H1 (cell line): ENCODE results near the gene FAM222B. TPM values are rescaled to one million over a fixed set of nuclear protein-coding genes. Genes with fewer than 3 reads are reported as not detected.

ENCODE experiments used
- HDAC2 ChIP-seq, 2 experiments: fragments of 300-600 bp in 1 of 2; sonication (generic) in 1 of 2; IDR thresholded peaks; 2 replicates each; pipeline ENCODE4 v1.6.1; 2011 to 2012; ENCODE audit warnings: low read depth in 2 of 2, low read length in 2 of 2, mild to moderate bottlenecking in 2 of 2, moderate library complexity in 2 of 2, borderline replicate concordance in 1 of 2, inconsistent platforms in 1 of 2
- polyA plus RNA-seq, 7 experiments: library from polyadenylated mRNA; depleted of rRNA in 3 of 7; stranded (reverse) in 5 of 7; unstranded in 2 of 7; fragments of >200 nt in 5 of 7; fragments of 200-250 nt in 2 of 7; gene quantifications; 1 replicate in 5 of 7; 2 replicates in 1 of 7; 4 replicates in 1 of 7; pipeline versions ENCODE4 v1.2.1 to v1.2.3, GENCODE V29; 2011 to 2013; ENCODE audit warnings: missing spikeins in 2 of 7, mixed read lengths in 2 of 7
- total RNA-seq: library from RNA; stranded (reverse); fragmentation: NEBNext Ultra II Directional; extraction: Animal tissue kit (Norgen Biotek cat#: 25700); gene quantifications from 2 replicates; pipeline ENCODE4 v1.2.1, GENCODE V29; 2021

Gene FAM222B
- total and polyA plus RNA-seq, 2 of the 8 experiments (the other 6 are each of a cell fraction or from before 2014, with no cell fraction given), result 42.1 to 81.7 TPM

GRCh38 chr17:28871056-28871579, 28.5 kb upstream of the FAM222B start (continued):
- TF ChIP-seq HDAC2 (IDR thresholded peaks at IDR 0.05; ENCODE audit: borderline replicate concordance in 1 of 2, low read depth in 2 of 2, low read length in 2 of 2), result no peak
